ENCODE data around the gene IGFBP1. TPM values are rescaled to one million over a fixed set of nuclear protein-coding genes. Genes with fewer than 3 reads are reported as not detected.

The IGFBP1 gene
- polyA plus RNA-seq, 2 of the 4 experiments (the other 2 are of a cell fraction): 4.4 to 8.4 TPM

- TF ChIP-seq TP53 (CRISPR knock-in tag; IDR thresholded peaks at IDR 0.05) (no peak), KDM1A (IDR thresholded peaks at IDR 0.05; ENCODE audit: low read depth) (no peak), TFCP2L1 (CRISPR knock-in tag; IDR thresholded peaks at IDR 0.05) (no peak), CTCF (IDR thresholded peaks at IDR 0.05) (no peak), EHF (CRISPR knock-in tag; IDR thresholded peaks at IDR 0.05) (no peak), JUN (IDR thresholded peaks at IDR 0.05) (0 out of 5 replicates have a peak, but pooled peaks of 1 of the 2 experiments have one; percentile 37), CHD4 (IDR thresholded peaks at IDR 0.05; ENCODE audit: borderline replicate concordance) (no peak), CHD2 (IDR thresholded peaks at IDR 0.05; ENCODE audit: low read length, partially characterized antibody) (no peak)
Observed at GRCh38 chr7:45924283-45924682, 36.0 kb downstream of the IGFBP1 start (continued).

DNA sequence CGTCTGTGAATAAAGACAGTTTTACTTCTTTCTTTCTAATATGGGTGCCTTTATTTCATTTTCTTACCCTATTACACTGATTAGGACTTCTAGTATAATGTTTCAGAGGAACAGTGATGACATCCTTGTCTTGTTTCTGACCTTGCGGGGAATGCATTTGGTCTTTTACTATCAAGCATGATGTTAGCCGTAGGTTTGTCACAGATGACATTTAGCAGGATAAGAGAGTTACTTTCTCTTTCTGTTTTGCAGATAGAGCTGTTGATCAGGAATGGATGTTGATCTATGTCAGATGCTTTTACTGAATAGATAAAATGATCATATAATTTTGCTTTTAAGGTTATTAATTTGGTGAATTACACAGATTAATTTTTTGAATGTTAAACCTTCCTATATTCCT, 39.4 kb downstream of the IGFBP1 start:
- H3K4me2 ChIP-seq: no peak overlapping the region

DNA sequence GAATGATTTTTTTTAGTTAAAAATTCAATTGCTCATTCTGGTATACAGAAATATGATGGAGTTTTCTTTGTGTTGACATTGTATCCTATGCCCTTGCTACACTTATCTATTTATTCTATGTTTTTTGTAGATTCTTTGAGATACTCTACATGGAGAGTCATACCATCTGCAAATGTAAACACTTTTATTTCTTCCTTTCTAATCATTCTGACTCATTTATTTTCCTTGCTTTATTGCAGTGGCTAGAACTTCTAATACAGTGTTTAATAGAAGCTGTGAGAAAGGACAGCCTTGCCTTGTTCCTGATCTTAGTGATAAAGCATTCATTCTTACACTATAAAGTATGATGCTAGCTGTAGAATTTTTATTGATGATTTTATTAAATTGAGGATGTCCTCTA, 42.7 kb downstream of the IGFBP1 start:
- no peak overlapping the region for H3K4me2 ChIP-seq
- ATAC-seq: no peak
- ChIA-PET POLR2A (no interaction called here), CTCF (interaction anchor here (1.4 kb wide), 1 partner anchor 9 kb away, joined by 4 read pairs; no protein-coding TSS in a partner anchor)
- H3K9me3 ChIP-seq: peaks cover 9% of the 10 kb centered on the region
- H3K4me1 ChIP-seq: no peaks in the 10 kb centered on the region
- no peak for FAIRE-seq
- TF ChIP-seq MAFK (IDR thresholded peaks at IDR 0.05; ENCODE audit: partially characterized antibody) (no peak), HOXB13 (CRISPR knock-in tag; IDR thresholded peaks at IDR 0.05; ENCODE audit: low read depth) (no peak), TP53 (CRISPR knock-in tag; IDR thresholded peaks at IDR 0.05) (no peak), POLR2AphosphoS2 (conservative IDR thresholded peaks at IDR 0.05; ENCODE audit: low read length) (no peak), HOXA7 (CRISPR knock-in tag; IDR thresholded peaks at IDR 0.05) (no peak), MAZ (IDR thresholded peaks at IDR 0.05; ENCODE audit: borderline replicate concordance, low read depth, low read length) (no peak)
- no peak overlapping the region for H3K27ac ChIP-seq
- DNase-seq (ENCODE audit: low read depth in 1 of 2, low spot score in 1 of 2): no peak
- H3K4me3 ChIP-seq: no peak overlapping the region

More for the DNA sequence above, 39.4 kb downstream of the IGFBP1 start:
- Histone ChIP-seq H3K4me1 (peaks cover 22% of the 10 kb centered on the region), H3K4me3 (no peak overlapping the region), H3K27ac (no peak overlapping the region), H3K9me3 (peaks cover 9% of the 10 kb centered on the region)
- DNase-seq (ENCODE audit: low read depth in 1 of 2, low spot score in 1 of 2): no peak
- no peak for TF ChIP-seq NFE2L2 (conservative IDR thresholded peaks at IDR 0.05; ENCODE audit: low read length)
- no peak for FAIRE-seq
- WGBS (ENCODE audit: missing lambda C conversion rate): 89% methylated on average over 3 of the region's 3 CpGs
- CTCF ChIA-PET: no interaction called here
- POLR2A ChIA-PET: no interaction called here
- no peak for ATAC-seq

DNA sequence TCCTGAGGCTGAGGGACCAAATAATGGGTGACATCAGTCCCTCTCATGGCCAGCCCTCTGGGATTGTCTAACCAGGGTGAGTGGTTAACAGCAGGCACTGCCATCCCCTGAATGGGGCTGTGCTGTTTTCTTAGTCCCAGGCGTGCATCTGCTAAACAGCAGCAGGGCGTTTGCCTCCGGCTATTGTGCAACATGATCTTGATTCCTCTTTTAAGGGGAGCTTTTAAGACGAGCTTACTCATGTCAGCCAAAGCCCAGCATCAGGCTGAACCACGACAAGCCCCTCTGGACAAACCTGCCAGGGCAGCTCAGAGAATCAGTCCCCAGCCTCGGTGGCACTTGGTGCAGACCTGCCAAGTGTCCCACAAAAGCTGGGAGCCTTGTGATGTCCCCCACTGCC, 49.0 kb downstream of the IGFBP1 start:
- no peak for ATAC-seq
- no peak for DNase-seq (ENCODE audit: low read depth in 1 of 2, low spot score in 1 of 2)

More for the DNA sequence above, 49.0 kb downstream of the IGFBP1 start:
- H3K9me3 ChIP-seq: no peaks in the 10 kb centered on the region
- no peak for TF ChIP-seq ZFP36 (IDR thresholded peaks at IDR 0.05; ENCODE audit: borderline replicate concordance, partially characterized antibody)
- TF ChIP-seq POLR2AphosphoS2 (conservative IDR thresholded peaks at IDR 0.05; ENCODE audit: low read length): no peak
- no peak for TF ChIP-seq HOXB13 (CRISPR knock-in tag; IDR thresholded peaks at IDR 0.05; ENCODE audit: low read depth)
- TF ChIP-seq, protein P1, sequence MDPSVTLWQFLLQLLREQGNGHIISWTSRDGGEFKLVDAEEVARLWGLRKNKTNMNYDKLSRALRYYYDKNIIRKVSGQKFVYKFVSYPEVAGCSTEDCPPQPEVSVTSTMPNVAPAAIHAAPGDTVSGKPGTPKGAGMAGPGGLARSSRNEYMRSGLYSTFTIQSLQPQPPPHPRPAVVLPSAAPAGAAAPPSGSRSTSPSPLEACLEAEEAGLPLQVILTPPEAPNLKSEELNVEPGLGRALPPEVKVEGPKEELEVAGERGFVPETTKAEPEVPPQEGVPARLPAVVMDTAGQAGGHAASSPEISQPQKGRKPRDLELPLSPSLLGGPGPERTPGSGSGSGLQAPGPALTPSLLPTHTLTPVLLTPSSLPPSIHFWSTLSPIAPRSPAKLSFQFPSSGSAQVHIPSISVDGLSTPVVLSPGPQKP (IDR thresholded peaks at IDR 0.05; ENCODE audit: low read depth, low read length): no peak
- no peak for TF ChIP-seq ZNF302 (CRISPR knock-in tag; IDR thresholded peaks at IDR 0.05)
- TF ChIP-seq JUNB (IDR thresholded peaks at IDR 0.05): no peak
- TF ChIP-seq, protein P2, sequence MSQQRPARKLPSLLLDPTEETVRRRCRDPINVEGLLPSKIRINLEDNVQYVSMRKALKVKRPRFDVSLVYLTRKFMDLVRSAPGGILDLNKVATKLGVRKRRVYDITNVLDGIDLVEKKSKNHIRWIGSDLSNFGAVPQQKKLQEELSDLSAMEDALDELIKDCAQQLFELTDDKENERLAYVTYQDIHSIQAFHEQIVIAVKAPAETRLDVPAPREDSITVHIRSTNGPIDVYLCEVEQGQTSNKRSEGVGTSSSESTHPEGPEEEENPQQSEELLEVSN (IDR thresholded peaks at IDR 0.05; ENCODE audit: borderline replicate concordance, low read depth): no peak
- no peak for TF ChIP-seq KDM5A (IDR thresholded peaks at IDR 0.05)
- TF ChIP-seq TP53 (CRISPR knock-in tag; IDR thresholded peaks at IDR 0.05): no peak
- TF ChIP-seq PHF8 (IDR thresholded peaks at IDR 0.05; ENCODE audit: borderline replicate concordance, low read depth): no peak
- no peak for TF ChIP-seq RCOR1 (IDR thresholded peaks at IDR 0.05; ENCODE audit: low read depth, low read length)
- no peak for TF ChIP-seq EP300 (IDR thresholded peaks at IDR 0.05)
- TF ChIP-seq, protein P3, sequence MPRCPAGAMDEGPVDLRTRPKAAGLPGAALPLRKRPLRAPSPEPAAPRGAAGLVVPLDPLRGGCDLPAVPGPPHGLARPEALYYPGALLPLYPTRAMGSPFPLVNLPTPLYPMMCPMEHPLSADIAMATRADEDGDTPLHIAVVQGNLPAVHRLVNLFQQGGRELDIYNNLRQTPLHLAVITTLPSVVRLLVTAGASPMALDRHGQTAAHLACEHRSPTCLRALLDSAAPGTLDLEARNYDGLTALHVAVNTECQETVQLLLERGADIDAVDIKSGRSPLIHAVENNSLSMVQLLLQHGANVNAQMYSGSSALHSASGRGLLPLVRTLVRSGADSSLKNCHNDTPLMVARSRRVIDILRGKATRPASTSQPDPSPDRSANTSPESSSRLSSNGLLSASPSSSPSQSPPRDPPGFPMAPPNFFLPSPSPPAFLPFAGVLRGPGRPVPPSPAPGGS (IDR thresholded peaks at IDR 0.05): no peak
- no peak for TF ChIP-seq FOXS1 (CRISPR knock-in tag; IDR thresholded peaks at IDR 0.05)
- no peaks in the 10 kb centered on the region for H3K4me1 ChIP-seq
- ChIA-PET POLR2A (no interaction called here), CTCF (interaction anchor here (1.4 to 6.9 kb wide), 2 partner anchors 14 to 24 kb away, joined by 3 to 54 read pairs; partner anchors contain the start of gene IGFBP3)
- H3K4me2 ChIP-seq: no peak overlapping the region
- H3K4me3 ChIP-seq: no peak overlapping the region
- FAIRE-seq: no peak
- no peak overlapping the region for H3K27ac ChIP-seq
- 81% methylated on average over 4 of the region's 6 CpGs for WGBS (ENCODE audit: missing lambda C conversion rate)
